Body of pancreas (tissue), 4 donors: ENCODE measurements around the gene APLF.

Experiments used
- POLR2A ChIP-seq, 3 donors: fragments of 450-650 bp; IDR thresholded peaks; one replicate each; pipeline ENCODE4 v1.6.1; 2016; ENCODE audit warnings: antibody characterized with exemption in 3 of 3, mild to moderate bottlenecking in 2 of 3
- TF ChIP-seq, protein P1 (sequence below), 7 experiments: fragments of 450-650 bp in 4 of 7; fragments of 200-600 bp in 3 of 7; sonication (generic) in 3 of 7; IDR thresholded peaks; one replicate each; pipeline ENCODE4 v1.5.1; 2016 to 2019; ENCODE audit warnings: antibody characterized with exemption in 7 of 7

DNA sequence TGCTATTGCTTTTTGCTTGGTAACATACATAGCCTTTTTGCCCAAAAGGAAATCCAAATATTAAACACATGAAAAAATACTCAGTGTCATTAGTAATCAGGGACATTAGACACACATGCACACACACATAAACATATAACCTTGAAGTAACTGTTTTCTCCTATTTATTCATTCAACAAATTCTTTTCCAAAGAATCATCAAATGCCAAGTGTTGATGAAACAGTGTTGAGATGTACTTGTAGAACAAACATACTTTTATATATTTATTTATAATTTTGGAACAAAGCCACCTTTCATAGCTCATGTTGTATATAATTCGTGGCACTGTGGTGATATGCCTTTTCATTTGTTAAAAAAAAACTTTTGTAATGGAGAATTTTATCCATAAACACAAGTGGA lies 81.0 kb downstream of the APLF start:
- TF ChIP-seq, protein P1, sequence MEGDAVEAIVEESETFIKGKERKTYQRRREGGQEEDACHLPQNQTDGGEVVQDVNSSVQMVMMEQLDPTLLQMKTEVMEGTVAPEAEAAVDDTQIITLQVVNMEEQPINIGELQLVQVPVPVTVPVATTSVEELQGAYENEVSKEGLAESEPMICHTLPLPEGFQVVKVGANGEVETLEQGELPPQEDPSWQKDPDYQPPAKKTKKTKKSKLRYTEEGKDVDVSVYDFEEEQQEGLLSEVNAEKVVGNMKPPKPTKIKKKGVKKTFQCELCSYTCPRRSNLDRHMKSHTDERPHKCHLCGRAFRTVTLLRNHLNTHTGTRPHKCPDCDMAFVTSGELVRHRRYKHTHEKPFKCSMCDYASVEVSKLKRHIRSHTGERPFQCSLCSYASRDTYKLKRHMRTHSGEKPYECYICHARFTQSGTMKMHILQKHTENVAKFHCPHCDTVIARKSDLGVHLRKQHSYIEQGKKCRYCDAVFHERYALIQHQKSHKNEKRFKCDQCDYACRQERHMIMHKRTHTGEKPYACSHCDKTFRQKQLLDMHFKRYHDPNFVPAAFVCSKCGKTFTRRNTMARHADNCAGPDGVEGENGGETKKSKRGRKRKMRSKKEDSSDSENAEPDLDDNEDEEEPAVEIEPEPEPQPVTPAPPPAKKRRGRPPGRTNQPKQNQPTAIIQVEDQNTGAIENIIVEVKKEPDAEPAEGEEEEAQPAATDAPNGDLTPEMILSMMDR (IDR thresholded peaks at IDR 0.05) = no peak
- TF ChIP-seq POLR2A (IDR thresholded peaks at IDR 0.05) = no peak
